ENCODE data around the gene EML4.

DNA sequence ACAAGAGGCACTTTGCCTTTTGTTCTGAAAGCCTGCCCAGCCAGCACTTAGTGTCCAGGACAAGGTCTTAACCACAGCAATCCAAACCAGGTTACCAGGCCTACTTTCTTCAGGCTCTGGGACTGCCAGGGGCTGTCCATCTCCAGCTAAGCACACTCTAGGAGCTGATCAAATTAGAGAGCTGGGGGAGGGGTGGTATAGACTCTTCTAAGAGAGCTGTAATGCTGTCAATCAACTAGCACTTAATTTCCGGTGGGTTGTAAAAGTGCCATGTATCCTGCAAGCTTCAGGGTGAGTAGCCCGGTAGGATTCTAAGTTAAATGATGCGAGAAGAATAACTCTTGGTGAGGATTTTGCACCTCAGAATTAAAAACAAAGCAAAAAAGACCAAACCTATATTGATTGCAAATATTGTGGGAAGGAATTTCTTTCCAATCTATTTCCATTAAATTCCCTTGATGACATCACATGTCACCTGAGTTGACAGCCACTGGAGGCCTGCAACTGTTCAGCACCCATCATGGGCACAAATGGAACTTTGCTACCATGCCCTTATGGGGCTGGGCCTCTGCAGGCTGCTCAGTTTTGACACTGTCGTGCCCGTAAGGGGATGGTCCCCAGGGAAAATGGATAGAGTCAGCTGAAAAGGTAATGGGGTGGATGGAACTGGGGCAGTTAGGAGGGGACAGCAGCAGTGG is 200.5 kb downstream of the EML4 start:
- TF ChIP-seq, protein P1, sequence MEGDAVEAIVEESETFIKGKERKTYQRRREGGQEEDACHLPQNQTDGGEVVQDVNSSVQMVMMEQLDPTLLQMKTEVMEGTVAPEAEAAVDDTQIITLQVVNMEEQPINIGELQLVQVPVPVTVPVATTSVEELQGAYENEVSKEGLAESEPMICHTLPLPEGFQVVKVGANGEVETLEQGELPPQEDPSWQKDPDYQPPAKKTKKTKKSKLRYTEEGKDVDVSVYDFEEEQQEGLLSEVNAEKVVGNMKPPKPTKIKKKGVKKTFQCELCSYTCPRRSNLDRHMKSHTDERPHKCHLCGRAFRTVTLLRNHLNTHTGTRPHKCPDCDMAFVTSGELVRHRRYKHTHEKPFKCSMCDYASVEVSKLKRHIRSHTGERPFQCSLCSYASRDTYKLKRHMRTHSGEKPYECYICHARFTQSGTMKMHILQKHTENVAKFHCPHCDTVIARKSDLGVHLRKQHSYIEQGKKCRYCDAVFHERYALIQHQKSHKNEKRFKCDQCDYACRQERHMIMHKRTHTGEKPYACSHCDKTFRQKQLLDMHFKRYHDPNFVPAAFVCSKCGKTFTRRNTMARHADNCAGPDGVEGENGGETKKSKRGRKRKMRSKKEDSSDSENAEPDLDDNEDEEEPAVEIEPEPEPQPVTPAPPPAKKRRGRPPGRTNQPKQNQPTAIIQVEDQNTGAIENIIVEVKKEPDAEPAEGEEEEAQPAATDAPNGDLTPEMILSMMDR (IDR thresholded peaks at IDR 0.05): no peak
- no peak for TF ChIP-seq POLR2A (IDR thresholded peaks at IDR 0.05)

Data from adrenal gland (tissue), 5 donors.